Body of pancreas (tissue), 4 donors: ENCODE measurements around the gene PCP4.

Experiments used
- POLR2A ChIP-seq, 3 donors: fragments of 450-650 bp; IDR thresholded peaks; one replicate each; pipeline ENCODE4 v1.6.1; 2016; ENCODE audit warnings: antibody characterized with exemption in 3 of 3, mild to moderate bottlenecking in 2 of 3
- TF ChIP-seq, protein P1 (sequence below), 7 experiments: fragments of 450-650 bp in 4 of 7; fragments of 200-600 bp in 3 of 7; sonication (generic) in 3 of 7; IDR thresholded peaks; one replicate each; pipeline ENCODE4 v1.5.1; 2016 to 2019; ENCODE audit warnings: antibody characterized with exemption in 7 of 7

DNA sequence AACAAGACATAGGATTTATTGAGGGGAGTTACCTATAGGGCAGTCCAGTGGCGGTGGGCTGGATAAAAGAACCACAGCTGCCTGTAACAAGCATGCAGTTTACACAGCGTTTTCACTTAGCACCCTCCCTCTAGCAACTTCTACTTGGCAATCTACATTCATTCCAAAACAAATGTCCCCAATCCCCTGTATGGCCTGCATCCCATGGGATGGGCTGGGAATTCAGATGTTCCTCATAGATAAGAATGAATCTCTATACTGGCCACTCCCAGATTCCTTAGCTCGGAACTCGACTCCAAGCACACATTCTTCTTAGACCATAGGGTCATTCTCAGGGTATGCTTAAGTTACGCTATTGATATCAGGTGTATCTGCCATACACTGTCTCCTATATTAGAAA is 33.3 kb downstream of the PCP4 start:
- TF ChIP-seq, protein P1, sequence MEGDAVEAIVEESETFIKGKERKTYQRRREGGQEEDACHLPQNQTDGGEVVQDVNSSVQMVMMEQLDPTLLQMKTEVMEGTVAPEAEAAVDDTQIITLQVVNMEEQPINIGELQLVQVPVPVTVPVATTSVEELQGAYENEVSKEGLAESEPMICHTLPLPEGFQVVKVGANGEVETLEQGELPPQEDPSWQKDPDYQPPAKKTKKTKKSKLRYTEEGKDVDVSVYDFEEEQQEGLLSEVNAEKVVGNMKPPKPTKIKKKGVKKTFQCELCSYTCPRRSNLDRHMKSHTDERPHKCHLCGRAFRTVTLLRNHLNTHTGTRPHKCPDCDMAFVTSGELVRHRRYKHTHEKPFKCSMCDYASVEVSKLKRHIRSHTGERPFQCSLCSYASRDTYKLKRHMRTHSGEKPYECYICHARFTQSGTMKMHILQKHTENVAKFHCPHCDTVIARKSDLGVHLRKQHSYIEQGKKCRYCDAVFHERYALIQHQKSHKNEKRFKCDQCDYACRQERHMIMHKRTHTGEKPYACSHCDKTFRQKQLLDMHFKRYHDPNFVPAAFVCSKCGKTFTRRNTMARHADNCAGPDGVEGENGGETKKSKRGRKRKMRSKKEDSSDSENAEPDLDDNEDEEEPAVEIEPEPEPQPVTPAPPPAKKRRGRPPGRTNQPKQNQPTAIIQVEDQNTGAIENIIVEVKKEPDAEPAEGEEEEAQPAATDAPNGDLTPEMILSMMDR (IDR thresholded peaks at IDR 0.05) = no peak
- no peak for TF ChIP-seq POLR2A (IDR thresholded peaks at IDR 0.05)
